Islet of Langerhans (tissue), 1 donor: ENCODE measurements around the gene DBN1.

Experiments
- FAIRE-seq: peaks from one replicate; lab custom pipeline; 2011; peaks lifted over from hg19 to GRCh38; lab: Jason Lieb, UNC

DBN1 gene

GRCh38 chr5:177443144-177443983 lies 30.1 kb downstream of the DBN1 start:
- FAIRE-seq = no peak

GRCh38 chr5:177442066-177442826 lies 31.2 kb downstream of the DBN1 start:
- FAIRE-seq = no peak

GRCh38 chr5:177440990-177441780 lies 32.2 kb downstream of the DBN1 start:
- FAIRE-seq = no peak

GRCh38 chr5:177440211-177440989 lies 33.0 kb downstream of the DBN1 start:
- no peak for FAIRE-seq

- no peak for FAIRE-seq
Measured at GRCh38 chr5:177439518-177440053, 33.8 kb downstream of the DBN1 start.

- FAIRE-seq = no peak
Measured at GRCh38 chr5:177438468-177438867, 35.0 kb downstream of the DBN1 start.

GRCh38 chr5:177437623-177438022 lies 35.8 kb downstream of the DBN1 start:
- no peak for FAIRE-seq

- no peak for FAIRE-seq
Measured at GRCh38 chr5:177435847-177436536, 37.4 kb downstream of the DBN1 start.

GRCh38 chr5:177434942-177435738 lies 38.3 kb downstream of the DBN1 start:
- FAIRE-seq = no peak

- FAIRE-seq = no peak
Measured at GRCh38 chr5:177434437-177434836, 39.0 kb downstream of the DBN1 start.

GRCh38 chr5:177433658-177434217 lies 39.7 kb downstream of the DBN1 start:
- no peak for FAIRE-seq

- no peak for FAIRE-seq
Measured at GRCh38 chr5:177432839-177433657, 40.4 kb downstream of the DBN1 start.

GRCh38 chr5:177432143-177432838 lies 41.1 kb downstream of the DBN1 start:
- no peak for FAIRE-seq

- no peak for FAIRE-seq
Measured at GRCh38 chr5:177431317-177432142, 41.9 kb downstream of the DBN1 start.

- no peak for FAIRE-seq
Measured at GRCh38 chr5:177430972-177431316, 42.5 kb downstream of the DBN1 start.

- FAIRE-seq = no peak
Measured at GRCh38 chr5:177430140-177430951, 43.1 kb downstream of the DBN1 start.
